Chondrocyte (in vitro differentiated cells): ENCODE data around the gene RAD51B. TPM values are rescaled to one million over a fixed set of nuclear protein-coding genes. Genes with fewer than 3 reads are reported as not detected.
A peak's percentile ranks its signal among the peaks of the same experiment; 100 is the strongest.
"Not testable (repeated sequence)": the region's sequence is repeated elsewhere in the genome, so short reads cannot be mapped to it uniquely, and the experiment has no call there.

ENCODE experiments used
- DNase-seq: peaks from one replicate; pipeline ENCODE4 v3.0.0; 2021; ENCODE audit warnings: mixed read lengths, low spot score
- H3K27ac Mint-ChIP-seq: one replicate; pipeline ENCODE4 v1.8.0; 2021; ENCODE audit warnings: mild to moderate bottlenecking, moderate library complexity, mixed read lengths; ENCODE audit not compliant: unreplicated experiment
- H3K27me3 Mint-ChIP-seq: 2 replicates; pipeline ENCODE4 v1.8.0; 2021; ENCODE audit warnings: low read depth, mixed read lengths
- H3K36me3 Mint-ChIP-seq: 2 replicates; pipeline ENCODE4 v1.8.0; 2021; ENCODE audit warnings: low read depth, mixed read lengths
- H3K4me1 Mint-ChIP-seq: 2 replicates; pipeline ENCODE4 v1.8.0; 2021; ENCODE audit warnings: low read depth, mild to moderate bottlenecking, mixed read lengths
- H3K4me3 Mint-ChIP-seq: one replicate; pipeline ENCODE4 v1.8.0; 2021; ENCODE audit warnings: mild to moderate bottlenecking, moderate library complexity, mixed read lengths; ENCODE audit not compliant: unreplicated experiment
- H3K9me3 Mint-ChIP-seq: 2 replicates; pipeline ENCODE4 v1.8.0; 2021; ENCODE audit warnings: low read depth, mixed read lengths
- total RNA-seq: library from RNA; stranded (reverse); gene quantifications from 3 replicates; pipeline ENCODE4 v1.2.1, GENCODE V29; 2021
- TF ChIP-seq, protein P1 (sequence below): fragments of 200-600 bp; sonication (generic); IDR thresholded peaks from 2 replicates; pipeline ENCODE4 v1.5.0; 2021; ENCODE audit warnings: antibody characterized with exemption, mild to moderate bottlenecking, moderate library complexity

The RAD51B gene
- total RNA-seq, 1 donor from 2014 or later: 8.2 TPM

DNA sequence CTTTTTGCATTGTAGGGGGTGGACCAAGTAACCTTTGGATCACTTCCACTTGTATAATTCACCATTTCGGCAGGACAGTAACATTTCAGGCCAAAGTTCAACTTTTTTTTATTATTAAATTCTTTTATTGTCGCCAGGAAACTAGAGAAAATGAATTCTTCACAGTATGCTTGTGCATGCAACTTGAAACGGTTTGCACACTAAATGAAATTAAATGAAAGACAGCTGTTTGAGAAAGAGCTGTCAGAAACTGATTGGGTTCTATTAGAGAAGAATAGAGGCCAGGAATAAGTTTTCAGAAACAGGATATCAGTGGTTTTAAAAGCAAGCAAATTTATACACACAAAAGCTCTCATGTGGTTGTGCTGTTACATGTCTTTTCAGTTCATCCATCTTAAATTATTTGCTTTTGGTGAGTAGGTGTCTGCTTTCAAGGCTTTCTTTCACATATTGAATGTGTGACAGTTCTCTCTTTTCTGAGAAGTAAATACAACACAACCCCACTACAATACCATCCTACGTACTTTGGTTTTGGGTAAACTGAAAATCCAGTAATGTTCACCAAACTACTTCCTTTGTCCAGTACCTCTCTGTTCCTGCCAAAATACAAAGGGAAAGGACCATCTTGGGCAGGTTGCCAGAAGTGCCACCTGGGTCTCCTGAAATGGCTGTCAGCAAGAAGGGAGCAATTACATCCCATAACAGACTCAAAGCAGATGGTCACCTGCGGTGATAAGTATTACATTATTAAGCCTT is 291.7 kb downstream of the RAD51B start:
- DNase-seq: no peak
- Mint-ChIP-seq H3K27ac (peak overlapping the region; percentile 45), H3K36me3 (no peaks in the 10 kb centered on the region), H3K9me3 (peaks cover 4% of the 10 kb centered on the region), H3K4me1 (peaks cover 46% of the 10 kb centered on the region), H3K4me3 (no peak overlapping the region), H3K27me3 (no peaks in the 10 kb centered on the region)
- TF ChIP-seq, protein P1, sequence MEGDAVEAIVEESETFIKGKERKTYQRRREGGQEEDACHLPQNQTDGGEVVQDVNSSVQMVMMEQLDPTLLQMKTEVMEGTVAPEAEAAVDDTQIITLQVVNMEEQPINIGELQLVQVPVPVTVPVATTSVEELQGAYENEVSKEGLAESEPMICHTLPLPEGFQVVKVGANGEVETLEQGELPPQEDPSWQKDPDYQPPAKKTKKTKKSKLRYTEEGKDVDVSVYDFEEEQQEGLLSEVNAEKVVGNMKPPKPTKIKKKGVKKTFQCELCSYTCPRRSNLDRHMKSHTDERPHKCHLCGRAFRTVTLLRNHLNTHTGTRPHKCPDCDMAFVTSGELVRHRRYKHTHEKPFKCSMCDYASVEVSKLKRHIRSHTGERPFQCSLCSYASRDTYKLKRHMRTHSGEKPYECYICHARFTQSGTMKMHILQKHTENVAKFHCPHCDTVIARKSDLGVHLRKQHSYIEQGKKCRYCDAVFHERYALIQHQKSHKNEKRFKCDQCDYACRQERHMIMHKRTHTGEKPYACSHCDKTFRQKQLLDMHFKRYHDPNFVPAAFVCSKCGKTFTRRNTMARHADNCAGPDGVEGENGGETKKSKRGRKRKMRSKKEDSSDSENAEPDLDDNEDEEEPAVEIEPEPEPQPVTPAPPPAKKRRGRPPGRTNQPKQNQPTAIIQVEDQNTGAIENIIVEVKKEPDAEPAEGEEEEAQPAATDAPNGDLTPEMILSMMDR: no peak

DNA sequence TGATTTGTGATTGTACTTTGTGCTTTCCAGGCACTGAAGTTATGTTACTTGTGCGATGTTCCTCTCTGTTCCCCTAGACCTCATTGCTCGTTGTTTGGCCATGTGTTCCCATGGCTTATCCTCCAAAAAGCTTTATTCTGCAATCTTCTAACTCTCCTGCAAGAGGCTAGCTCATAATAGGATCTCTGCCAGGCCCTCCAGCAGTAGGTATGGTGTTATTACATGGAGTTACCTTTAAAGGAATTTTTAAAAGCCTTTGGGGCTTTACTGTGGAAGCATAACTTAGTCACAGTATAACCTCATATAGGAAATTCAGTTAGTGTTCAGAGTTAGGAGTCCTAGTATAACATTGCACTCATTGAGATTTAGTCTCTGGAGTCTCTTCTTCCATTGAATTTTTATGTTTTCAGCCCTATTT is 292.3 kb downstream of the RAD51B start:
- no peak overlapping the region for H3K4me3 Mint-ChIP-seq
- H3K4me1 Mint-ChIP-seq: peaks cover 46% of the 10 kb centered on the region
- no peaks in the 10 kb centered on the region for H3K36me3 Mint-ChIP-seq
- TF ChIP-seq, protein P1: no peak
- H3K9me3 Mint-ChIP-seq: peaks cover 4% of the 10 kb centered on the region
- H3K27me3 Mint-ChIP-seq: no peaks in the 10 kb centered on the region
- DNase-seq: no peak
- H3K27ac Mint-ChIP-seq: peak overlapping the region; percentile 65

DNA sequence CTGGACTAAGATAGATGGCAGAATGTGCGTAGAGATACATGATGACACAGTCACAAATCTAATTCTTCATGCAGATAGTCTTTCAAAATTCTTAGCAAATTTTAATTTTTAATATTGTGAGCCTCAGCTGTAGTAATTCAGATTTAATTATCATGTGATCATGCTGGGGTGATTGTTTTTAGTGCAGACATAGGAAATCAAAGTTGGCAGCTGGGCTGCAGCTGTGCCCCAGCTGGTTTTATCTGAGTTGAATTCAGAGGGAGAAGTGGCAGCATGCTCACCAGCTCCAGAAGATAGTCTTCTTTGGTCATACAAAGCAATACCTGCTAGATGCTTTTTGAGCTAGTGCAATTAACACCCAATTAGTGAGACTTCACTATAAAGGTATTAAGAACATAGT is 292.9 kb downstream of the RAD51B start:
- Mint-ChIP-seq H3K4me3 (no peak overlapping the region), H3K27ac (no peak overlapping the region), H3K4me1 (peaks cover 46% of the 10 kb centered on the region), H3K36me3 (no peaks in the 10 kb centered on the region), H3K9me3 (peaks cover 3% of the 10 kb centered on the region), H3K27me3 (no peaks in the 10 kb centered on the region)
- DNase-seq: no peak
- TF ChIP-seq, protein P1: no peak

DNA sequence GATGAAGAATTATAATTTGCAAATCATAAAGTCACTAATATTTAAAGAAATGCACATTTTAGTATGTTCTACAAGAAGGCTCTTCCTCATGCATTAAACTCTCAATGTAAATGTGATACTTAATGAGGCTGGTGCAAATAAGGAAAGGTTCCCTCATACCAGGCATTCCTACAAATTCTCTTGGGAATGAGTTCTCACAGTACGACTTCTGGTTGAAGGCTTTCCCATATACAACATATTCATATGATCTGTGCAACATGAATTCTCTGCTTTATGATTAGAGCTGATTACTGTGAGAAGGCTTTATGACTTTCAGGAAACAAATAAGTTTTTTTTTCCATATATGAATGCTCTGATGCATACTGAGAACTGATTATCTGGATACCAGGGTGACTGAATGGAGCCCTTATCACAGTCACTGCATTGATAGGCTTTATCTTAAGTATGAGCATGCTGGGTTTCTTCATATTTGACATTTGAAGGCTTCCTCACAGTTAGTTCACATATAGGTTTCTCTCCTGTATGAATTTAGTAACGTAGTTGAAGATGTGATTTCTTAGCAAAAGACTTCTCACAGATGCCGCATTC is 293.9 kb downstream of the RAD51B start:
- no peak overlapping the region for H3K4me3 Mint-ChIP-seq

DNA sequence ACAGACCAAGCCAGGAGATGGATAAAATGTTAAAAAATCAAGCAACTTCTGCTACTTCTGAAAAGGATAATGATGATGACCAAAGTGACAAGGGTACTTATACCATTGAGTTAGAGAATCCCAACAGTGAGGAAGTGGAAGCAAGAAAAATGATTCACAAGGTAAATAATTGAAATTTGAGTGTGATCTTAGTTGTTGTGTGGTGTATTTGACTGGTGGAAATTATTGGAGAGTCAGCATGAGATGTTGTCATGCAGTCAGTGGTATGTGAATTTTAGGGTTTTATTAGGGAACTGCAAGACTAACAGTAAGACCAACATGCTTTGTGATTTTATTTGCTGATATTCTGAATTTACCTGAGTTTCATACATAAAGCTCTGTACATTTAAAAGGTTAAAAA is 296.4 kb downstream of the RAD51B start:
- H3K36me3 Mint-ChIP-seq, H3K27me3 Mint-ChIP-seq, DNase-seq, H3K4me3 Mint-ChIP-seq, H3K27ac Mint-ChIP-seq, H3K9me3 Mint-ChIP-seq: not testable (repeated sequence)
- peaks cover 28% of the 10 kb centered on the region for H3K4me1 Mint-ChIP-seq

More for the DNA sequence above, 293.9 kb downstream of the RAD51B start:
- Mint-ChIP-seq H3K27ac (peak overlapping the region; percentile 22), H3K4me1 (peaks cover 43% of the 10 kb centered on the region), H3K27me3 (no peaks in the 10 kb centered on the region), H3K36me3 (no peaks in the 10 kb centered on the region), H3K9me3 (no peaks in the 10 kb centered on the region)
- TF ChIP-seq, protein P1: no peak
- no peak for DNase-seq
